ENCODE data around the gene DCPS.
"Not testable (repeated sequence)": the region's sequence is repeated elsewhere in the genome, so short reads cannot be mapped to it uniquely, and the experiment has no call there.

Gene DCPS

DNA sequence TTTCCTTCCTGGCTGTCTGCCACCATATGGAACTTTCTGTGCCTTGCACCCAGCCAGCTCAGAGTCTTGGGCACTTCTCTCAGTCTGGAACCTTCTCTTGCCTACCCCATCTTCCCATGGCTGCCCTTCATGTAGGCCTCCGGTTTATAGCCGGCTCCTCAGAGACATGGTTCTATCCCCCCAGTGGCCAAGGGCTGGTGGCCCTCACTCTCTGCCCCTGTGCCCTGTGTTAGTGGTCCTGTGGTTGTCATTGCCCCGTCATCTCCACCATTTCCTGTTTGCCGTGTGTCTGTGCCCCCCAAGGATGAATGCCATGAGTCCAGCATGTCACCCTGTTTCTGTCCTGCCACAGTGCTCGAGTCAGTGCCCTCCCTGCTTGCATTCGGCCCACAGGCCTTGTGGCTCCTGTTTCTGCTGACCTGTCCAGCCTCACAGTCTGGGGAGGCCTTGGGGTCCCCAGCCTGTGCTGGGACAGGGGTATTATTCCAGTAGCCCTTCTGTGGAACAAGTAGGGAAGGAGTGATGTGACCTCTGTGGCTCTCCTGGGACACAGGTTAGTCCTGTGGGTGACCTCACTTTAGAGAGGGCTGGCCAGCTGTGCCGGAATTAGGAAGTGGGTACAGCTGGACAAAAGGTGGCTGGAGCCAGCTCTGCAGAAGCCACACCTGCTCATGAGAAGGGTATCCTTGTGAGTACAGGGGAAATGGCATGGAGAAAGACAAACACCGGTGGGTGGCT, 82.3 kb downstream of the DCPS start:
- no peak for DNase-seq

DNA sequence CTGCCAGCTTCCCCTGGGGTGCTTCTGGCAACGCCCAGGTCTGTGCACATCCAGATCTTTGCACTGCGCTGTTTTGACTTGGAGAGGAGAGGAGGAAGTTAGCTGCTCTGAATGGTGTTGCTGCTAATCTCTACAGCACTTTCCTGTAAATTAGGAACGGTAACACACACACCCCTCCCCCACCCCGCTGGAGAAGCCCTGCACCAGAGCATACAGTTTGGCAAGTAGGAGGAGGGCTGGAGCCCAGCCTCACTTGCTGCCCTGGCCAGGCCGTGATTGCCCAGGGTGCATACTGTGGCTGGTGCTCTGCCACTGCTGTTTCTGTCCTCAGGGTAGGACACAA, 82.8 kb downstream of the DCPS start:
- DNase-seq: not testable (repeated sequence)

- no peak for DNase-seq
Observed at GRCh38 chr11:126387857-126388256, 84.0 kb downstream of the DCPS start.

GRCh38 chr11:126390272-126390867, 86.5 kb downstream of the DCPS start:
- DNase-seq: no peak

GRCh38 chr11:126391286-126391954, 87.6 kb downstream of the DCPS start:
- DNase-seq: no peak

DNA sequence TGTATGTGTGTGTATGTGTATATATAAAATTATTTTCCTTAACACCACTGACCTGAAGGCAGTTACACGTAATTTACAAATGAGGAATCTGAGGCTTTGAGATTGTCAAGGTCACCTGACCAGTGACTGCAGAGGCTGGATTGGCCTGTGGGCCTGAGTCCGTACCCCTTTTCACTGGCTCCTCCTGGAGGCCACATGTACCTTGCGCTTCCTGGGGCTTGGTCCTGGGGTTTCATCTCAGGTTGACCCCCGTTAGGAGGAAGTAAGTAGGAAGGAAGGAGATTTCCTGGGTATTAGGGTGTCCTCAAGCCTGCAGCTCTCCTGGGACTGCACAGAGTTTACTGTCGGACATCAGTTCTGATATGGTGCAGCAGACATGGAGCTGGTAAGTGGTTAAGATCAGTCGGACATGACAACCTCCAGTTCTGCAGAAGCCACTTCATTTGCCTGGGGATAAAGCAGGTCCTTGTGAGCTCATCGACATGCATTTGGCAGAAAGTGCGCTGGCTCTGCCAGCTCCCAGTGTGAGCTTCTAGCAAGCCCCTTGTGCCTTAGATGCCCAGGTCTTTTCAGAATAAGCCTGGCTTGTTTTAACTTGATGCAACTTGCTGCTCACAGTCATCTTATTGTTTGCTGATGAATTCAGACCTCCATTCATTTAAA, 88.2 kb downstream of the DCPS start:
- DNase-seq: no peak

DNA sequence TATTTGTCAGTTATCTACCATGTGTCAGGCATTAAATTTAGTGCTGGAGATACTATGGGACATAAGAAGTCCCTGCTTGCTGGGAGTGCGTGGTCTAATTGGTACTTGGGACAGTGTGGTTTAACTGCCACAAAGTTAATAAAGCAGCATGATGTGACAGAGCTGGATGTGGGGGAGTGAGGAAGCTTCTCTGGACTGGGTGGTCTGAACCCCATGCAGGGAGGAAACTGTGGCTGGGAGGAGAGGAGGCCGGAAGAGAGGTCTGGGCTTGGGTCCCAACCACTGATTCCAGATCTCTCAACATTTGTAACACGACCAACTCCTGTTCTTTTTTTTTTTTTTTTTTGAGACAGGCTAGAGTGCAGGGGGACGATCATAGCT, 88.8 kb downstream of the DCPS start:
- no peak for DNase-seq

DNA sequence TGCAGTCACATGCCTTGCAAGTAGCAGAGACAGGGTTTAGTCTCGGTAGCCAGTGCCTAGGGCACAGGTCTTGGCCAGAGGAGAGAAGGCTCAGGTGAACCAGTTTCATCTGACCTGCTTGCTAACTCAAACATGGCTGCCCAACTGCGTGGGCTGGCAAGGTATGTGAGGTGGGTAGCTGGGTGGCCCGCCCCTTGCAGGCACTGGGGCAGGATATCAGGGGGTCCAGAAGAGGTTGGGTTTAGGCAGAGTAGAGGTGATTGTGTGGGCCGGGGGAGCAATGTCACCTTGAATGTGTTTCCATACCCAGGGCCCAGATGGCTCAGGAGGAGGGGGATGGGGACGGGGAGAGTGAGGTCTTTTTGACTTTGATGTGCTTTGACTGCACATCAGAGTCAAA, 89.3 kb downstream of the DCPS start:
- no peak for DNase-seq

DNA sequence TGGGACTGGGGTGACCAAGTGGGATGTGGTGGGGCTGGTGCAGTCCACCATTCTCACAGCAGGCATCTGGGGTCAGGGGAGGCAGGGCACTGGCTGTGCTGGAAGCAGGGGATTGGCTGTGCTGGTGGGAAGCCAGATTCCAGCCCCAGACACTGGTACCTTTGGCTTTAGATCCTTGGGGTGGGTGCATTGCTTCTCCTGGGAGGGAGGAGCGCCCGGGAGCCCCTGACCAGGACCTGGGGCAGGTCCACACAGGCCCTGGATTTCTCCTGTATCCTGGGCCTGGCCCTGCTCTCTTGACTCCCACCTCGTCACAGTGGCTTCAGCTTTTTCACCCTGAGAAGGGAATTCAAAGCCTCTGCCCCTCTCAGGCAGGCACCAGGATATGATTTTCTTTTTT, 90.2 kb downstream of the DCPS start:
- DNase-seq: no peak

DNA sequence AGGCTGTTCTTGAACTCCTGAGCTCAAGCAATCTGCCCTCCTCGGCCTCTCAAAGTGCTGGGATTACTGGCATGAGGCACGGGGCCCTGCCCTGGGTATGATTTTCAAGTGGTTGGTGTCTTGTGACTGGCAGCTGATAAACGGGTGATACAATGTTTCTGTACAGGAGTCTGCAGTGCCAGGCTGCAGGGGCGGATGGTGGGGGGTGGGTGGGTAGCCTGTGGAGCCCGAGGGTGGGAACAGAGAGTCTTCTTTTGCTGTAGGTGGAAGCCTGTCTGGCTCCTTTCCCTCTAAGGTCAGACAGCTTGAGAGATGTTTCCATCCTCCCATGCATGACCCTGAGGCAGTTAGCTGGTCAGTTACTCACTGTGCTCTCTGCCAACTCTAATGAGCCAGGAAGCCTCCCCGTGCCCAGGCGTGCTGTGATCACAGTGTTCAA, 90.8 kb downstream of the DCPS start:
- not testable (repeated sequence) for DNase-seq

Data from stimulated activated CD4-positive, alpha-beta T cell treated with anti-CD3 and anti-CD28 coated beads, Interleukin-4, amount 100 ng/mL, for 4 hours (primary cell).